ENCODE measurements around the gene MLLT10. TPM values are rescaled to one million over a fixed set of nuclear protein-coding genes. Genes with fewer than 3 reads are reported as not detected.

Gene MLLT10
- total RNA-seq, 1 donor from 2014 or later: 58.1 TPM

DNA sequence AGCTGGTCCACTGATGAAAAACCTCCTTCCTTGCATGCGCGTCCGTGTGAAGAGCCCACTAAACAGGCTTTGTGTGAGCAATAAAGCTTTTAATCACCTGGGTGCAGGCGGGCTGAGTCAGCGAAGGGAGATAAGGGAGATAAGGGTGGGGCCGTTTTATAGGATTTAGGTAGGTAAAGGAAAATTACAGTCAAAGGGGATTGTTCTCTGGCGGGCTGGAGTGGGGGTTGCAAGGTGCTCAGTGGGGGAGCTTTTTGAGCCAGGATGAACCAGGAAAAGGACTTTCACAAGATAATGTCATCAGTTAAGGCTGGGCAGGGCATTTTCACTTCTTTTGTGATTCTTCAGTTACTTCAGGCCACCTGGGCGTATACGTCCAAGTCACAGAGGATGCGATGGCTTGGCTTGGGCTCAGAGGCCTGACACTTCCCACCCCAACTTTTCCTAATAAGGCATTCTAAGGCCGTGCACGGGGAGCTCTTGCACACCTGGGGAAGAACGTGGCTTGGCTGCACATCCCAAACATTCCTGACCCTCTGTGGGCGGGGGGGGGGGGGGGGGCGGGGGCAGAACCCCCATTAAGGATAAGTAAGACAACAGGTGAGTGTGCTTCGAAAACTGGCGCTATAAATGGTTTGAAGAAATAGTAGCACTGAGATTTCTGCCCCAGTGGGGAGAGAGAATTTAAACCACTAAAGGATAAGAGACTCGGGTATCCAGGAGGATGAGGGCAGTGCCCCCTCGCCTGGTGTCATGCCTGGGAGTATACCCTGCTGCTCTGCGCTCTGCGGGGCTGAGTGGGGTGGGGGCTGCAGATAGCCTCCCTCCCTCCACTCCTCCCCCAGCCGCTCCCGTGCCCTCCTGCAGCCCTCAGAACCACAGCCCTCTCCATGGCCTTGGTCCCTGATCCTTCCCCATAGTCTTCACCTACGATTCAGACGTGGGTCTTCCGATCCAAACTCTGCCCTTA, 217.6 kb downstream of the MLLT10 start:
- peaks cover 8% of the 10 kb centered on the region for H3K4me1 Mint-ChIP-seq
- peaks cover 20% of the 10 kb centered on the region for H3K36me3 Mint-ChIP-seq (ENCODE audit: low read depth)
- H3K4me3 Mint-ChIP-seq: no peak overlapping the region
- TF ChIP-seq, protein P1, sequence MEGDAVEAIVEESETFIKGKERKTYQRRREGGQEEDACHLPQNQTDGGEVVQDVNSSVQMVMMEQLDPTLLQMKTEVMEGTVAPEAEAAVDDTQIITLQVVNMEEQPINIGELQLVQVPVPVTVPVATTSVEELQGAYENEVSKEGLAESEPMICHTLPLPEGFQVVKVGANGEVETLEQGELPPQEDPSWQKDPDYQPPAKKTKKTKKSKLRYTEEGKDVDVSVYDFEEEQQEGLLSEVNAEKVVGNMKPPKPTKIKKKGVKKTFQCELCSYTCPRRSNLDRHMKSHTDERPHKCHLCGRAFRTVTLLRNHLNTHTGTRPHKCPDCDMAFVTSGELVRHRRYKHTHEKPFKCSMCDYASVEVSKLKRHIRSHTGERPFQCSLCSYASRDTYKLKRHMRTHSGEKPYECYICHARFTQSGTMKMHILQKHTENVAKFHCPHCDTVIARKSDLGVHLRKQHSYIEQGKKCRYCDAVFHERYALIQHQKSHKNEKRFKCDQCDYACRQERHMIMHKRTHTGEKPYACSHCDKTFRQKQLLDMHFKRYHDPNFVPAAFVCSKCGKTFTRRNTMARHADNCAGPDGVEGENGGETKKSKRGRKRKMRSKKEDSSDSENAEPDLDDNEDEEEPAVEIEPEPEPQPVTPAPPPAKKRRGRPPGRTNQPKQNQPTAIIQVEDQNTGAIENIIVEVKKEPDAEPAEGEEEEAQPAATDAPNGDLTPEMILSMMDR (conservative IDR thresholded peaks at IDR 0.05): no peak
- no peak for DNase-seq (ENCODE audit: low read depth, low spot score)
- no peaks in the 10 kb centered on the region for H3K27me3 Mint-ChIP-seq (ENCODE audit: low read depth)
- peak overlapping the region; percentile 37 for H3K27ac Mint-ChIP-seq (ENCODE audit: unreplicated experiment)
- no peaks in the 10 kb centered on the region for H3K9me3 Mint-ChIP-seq

DNA sequence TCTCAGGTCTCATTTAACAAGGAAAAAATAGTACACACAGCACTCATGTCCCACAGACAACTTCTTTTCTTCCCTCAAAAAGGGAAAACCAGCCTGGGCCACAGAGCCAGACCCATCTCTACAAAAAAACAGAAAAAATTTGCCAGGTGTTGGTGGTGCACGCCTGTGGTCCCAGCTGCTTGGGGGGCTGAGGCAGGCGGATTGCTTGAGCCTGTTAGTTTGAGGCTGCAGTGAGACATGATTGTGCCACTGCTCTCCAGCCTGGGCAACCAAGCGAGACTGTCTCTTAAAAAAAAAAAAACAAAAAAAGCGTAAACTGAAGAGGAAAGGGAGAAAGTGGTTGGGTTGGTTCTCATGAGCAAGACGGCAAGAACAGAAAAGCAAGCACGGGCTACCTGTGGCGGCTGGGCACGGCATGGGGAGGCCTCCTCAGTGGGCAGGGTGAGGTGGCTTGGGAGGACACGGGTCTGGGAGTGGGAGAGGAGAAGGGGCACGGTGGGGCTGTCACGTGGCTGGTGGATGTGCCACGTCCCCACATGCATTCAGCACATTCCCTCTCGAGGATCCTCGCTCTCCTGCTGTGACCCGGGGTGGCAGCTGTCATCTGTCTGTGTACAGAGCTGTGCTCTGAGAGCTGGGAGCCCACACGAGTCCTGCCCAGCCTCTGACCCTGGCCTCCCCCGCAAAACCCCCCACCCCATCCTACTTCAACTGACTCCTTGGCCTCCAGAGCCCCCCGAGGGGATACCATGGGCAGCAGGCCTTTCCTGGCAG, 219.7 kb downstream of the MLLT10 start:
- no peak for DNase-seq (ENCODE audit: low read depth, low spot score)
- Mint-ChIP-seq H3K36me3 (ENCODE audit: low read depth) (peaks cover 11% of the 10 kb centered on the region), H3K4me3 (no peak overlapping the region), H3K27ac (ENCODE audit: unreplicated experiment) (peak overlapping the region; percentile 37), H3K27me3 (ENCODE audit: low read depth) (no peaks in the 10 kb centered on the region), H3K4me1 (peaks cover 19% of the 10 kb centered on the region), H3K9me3 (no peaks in the 10 kb centered on the region)
- TF ChIP-seq, protein P1 (conservative IDR thresholded peaks at IDR 0.05): no peak

DNA sequence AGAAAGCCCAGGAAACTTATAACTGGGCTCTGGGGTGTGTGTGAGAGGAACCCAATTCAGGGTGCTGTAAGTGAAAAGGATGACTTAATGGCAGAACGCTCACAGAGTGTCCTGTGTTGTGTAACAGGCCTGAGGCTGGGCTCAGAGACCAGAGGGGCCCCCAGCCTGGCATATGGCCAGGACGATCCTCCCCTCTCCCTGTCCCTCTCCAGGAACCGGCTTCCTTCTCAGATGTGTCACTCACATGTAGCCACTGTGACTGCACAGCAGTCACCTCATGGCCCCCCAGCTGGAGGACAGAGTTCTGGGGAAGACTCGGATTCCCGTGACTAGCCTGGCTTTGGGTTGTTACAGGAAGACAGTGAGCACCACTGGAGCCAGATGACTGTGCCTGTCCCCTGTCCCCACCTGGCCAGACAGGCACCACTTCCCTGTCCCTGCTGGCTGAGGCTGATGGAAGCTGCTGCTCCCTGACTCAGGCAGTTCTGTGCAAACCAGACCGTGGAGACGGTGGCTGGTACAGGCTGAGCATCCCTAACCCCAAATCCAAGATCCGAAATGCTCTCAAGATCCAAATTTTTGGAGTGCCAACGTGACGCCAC, 220.5 kb downstream of the MLLT10 start:
- Mint-ChIP-seq H3K27ac (ENCODE audit: unreplicated experiment) (peak overlapping the region; percentile 19), H3K9me3 (no peaks in the 10 kb centered on the region), H3K4me1 (peaks cover 23% of the 10 kb centered on the region), H3K27me3 (ENCODE audit: low read depth) (no peaks in the 10 kb centered on the region), H3K36me3 (ENCODE audit: low read depth) (peaks cover 10% of the 10 kb centered on the region), H3K4me3 (no peak overlapping the region)
- TF ChIP-seq, protein P1 (conservative IDR thresholded peaks at IDR 0.05): no peak
- no peak for DNase-seq (ENCODE audit: low read depth, low spot score)

DNA sequence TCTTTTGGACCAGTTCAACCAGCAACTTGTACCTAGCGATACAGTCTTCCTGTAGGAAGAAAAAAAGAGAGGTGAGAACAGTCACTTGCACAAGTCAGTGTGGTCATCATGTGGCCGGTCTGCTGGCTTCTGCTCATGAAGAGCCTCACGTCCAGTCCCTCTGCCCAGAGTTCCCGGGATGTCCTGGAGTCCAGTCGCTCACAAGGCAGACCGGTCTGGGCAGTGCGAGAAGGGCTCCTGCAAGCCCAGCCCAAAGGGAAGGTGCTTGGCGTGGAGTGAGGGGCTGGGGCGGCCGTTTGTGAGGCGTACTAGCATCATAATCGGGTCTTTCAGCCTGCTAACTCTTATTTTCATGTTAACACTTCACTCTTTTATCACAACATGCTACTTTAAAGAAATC, 222.7 kb downstream of the MLLT10 start:
- Mint-ChIP-seq H3K27ac (ENCODE audit: unreplicated experiment) (no peak overlapping the region), H3K27me3 (ENCODE audit: low read depth) (no peaks in the 10 kb centered on the region), H3K4me3 (no peak overlapping the region), H3K9me3 (no peaks in the 10 kb centered on the region), H3K4me1 (peaks cover 23% of the 10 kb centered on the region), H3K36me3 (ENCODE audit: low read depth) (peaks cover 10% of the 10 kb centered on the region)
- TF ChIP-seq, protein P1 (conservative IDR thresholded peaks at IDR 0.05): no peak
- DNase-seq (ENCODE audit: low read depth, low spot score): no peak

DNA sequence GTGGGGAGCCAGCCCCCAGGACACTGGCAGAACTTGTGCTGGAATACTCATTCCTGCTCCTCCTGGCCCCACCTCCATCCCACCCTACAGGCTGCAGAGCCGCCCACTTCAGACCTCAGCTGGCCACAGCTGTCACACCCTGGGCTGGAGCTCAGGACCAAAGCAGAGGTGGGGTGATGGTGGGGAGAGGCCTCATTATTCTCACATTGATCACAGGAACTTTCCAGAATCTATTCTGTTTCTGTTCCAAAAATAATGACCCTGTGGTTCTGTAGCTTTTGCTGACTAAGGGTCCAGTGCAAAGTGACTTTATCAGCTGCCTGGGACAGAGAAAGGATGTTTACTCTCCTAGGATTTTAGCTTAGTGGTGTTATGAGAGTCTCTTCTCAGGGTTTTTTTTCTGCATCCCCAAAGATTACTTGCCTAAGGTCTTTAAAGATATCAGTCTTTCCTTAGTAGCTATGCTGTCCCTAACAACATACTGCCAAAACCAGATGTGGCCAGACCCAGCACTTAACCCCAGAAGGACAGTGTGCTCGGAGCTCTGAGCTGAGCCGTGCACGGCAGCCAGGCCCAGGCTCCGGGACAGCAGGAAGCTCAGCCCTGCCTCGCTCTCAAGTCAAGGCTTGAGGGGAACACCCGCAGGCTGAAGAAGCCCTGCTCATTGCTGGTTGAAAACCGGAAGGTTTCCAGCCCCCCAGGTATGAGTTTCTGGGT, 223.3 kb downstream of the MLLT10 start:
- Mint-ChIP-seq H3K4me1 (peaks cover 23% of the 10 kb centered on the region), H3K27ac (ENCODE audit: unreplicated experiment) (peak overlapping the region; percentile 65), H3K9me3 (no peaks in the 10 kb centered on the region), H3K36me3 (ENCODE audit: low read depth) (peaks cover 10% of the 10 kb centered on the region), H3K4me3 (no peak overlapping the region), H3K27me3 (ENCODE audit: low read depth) (no peaks in the 10 kb centered on the region)
- TF ChIP-seq, protein P1 (conservative IDR thresholded peaks at IDR 0.05): no peak
- no peak for DNase-seq (ENCODE audit: low read depth, low spot score)
